ENCODE measurements around the gene CDH23.

Gene CDH23

DNA sequence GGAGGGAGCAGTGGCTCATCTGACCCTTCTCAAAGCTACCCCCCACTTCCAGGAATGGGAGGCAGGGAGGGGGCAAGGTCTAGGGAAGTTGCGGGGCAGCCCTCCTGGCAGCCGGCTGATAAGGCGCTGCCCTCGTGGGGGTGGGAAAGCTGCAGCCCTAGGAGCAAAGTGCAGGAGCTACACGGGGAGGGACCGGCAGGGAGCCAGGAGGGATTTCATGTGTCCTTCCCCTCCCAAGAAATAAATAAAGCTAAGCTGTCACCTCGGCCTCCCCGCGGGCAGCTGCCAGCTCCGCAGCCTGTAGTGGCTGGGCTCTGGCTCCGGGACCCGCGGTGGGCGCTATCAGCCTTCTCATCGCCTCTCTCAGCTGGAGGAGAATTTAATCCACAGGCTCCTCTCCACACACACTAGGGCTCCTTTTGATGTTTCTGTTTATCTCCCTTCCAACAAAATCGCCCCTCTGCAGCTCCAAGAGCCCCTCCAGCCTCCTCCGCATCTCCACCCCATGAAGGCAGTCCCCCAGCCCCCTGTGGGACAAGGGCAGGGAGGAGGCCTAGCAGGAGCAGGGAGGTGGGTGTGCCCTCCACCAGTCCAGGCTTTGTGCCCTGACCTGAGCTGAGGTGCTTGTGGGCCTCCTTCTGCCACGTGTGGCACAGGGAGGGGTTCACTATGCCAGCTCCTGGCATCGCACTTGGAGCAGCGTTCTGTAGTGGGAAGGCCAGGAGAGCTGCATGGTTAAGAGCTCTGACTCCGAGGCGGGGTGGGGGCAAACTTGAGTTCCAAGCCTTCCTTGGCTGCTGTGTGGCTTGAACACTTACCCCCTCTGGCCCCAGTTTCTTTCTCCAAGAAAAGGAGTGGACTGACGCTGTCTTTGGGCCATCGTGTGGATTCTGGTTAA lies 242.4 kb downstream of the CDH23 start:
- TF ChIP-seq, protein P1, sequence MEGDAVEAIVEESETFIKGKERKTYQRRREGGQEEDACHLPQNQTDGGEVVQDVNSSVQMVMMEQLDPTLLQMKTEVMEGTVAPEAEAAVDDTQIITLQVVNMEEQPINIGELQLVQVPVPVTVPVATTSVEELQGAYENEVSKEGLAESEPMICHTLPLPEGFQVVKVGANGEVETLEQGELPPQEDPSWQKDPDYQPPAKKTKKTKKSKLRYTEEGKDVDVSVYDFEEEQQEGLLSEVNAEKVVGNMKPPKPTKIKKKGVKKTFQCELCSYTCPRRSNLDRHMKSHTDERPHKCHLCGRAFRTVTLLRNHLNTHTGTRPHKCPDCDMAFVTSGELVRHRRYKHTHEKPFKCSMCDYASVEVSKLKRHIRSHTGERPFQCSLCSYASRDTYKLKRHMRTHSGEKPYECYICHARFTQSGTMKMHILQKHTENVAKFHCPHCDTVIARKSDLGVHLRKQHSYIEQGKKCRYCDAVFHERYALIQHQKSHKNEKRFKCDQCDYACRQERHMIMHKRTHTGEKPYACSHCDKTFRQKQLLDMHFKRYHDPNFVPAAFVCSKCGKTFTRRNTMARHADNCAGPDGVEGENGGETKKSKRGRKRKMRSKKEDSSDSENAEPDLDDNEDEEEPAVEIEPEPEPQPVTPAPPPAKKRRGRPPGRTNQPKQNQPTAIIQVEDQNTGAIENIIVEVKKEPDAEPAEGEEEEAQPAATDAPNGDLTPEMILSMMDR (IDR thresholded peaks at IDR 0.05), result no peak
- Mint-ChIP-seq H3K4me3 (peak overlapping the region; percentile 23), H3K27me3 (ENCODE audit: low read depth, poor library complexity) (peaks cover 46% of the 10 kb centered on the region), H3K27ac (peak overlapping the region; percentile 59), H3K4me1 (peaks cover 53% of the 10 kb centered on the region), H3K36me3 (ENCODE audit: low read depth) (no peaks in the 10 kb centered on the region), H3K9me3 (no peaks in the 10 kb centered on the region)
- peak; percentile 64 for DNase-seq

DNA sequence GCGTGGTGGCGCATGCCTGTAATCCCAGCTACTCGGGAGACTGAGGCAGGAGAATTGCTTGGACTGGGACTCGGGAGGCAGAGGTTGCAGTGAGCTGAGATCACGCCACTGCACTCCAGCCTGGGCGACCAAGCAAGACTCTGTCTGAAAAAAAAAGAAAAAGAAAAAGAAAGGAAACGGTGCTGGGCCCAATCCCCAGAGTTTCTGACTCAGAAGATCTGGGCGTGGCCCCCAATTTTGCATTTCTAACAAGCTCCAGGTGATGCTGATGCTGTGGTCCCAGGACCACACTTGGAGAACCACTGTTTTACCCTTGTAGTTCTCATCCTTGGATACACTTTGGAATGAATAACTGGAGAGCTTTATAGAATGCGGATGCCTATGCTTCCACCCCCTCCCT lies 243.9 kb downstream of the CDH23 start:
- no peak overlapping the region for H3K27ac Mint-ChIP-seq
- TF ChIP-seq, protein P1 (IDR thresholded peaks at IDR 0.05), result no peak
- H3K27me3 Mint-ChIP-seq (ENCODE audit: low read depth, poor library complexity), result peaks cover 46% of the 10 kb centered on the region
- peaks cover 39% of the 10 kb centered on the region for H3K4me1 Mint-ChIP-seq
- H3K9me3 Mint-ChIP-seq, result no peaks in the 10 kb centered on the region
- no peaks in the 10 kb centered on the region for H3K36me3 Mint-ChIP-seq (ENCODE audit: low read depth)
- no peak for DNase-seq
- no peak overlapping the region for H3K4me3 Mint-ChIP-seq

DNA sequence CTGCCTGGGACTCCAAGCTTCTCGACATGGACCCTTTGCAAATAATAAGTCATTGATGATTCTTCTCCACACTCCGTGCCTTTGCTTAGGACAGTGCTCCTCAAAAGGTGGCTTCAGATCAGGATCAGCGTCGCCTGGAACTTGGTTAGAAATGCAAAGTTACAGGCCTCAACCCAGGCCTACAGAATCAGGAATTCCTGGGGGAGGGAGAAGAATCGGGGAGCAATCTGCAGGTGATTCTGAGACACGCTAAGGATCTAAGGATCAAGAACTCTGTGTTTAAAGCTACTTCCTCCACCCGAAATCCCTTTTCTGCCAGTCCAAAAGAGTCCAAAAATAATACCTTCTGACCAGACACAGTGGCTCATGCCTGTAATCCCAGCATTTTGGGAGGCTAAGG lies 244.7 kb downstream of the CDH23 start:
- peaks cover 42% of the 10 kb centered on the region for H3K27me3 Mint-ChIP-seq (ENCODE audit: low read depth, poor library complexity)
- H3K4me3 Mint-ChIP-seq, result no peak overlapping the region
- H3K9me3 Mint-ChIP-seq, result no peaks in the 10 kb centered on the region
- DNase-seq, result no peak
- TF ChIP-seq, protein P1 (IDR thresholded peaks at IDR 0.05), result no peak
- H3K36me3 Mint-ChIP-seq (ENCODE audit: low read depth), result no peaks in the 10 kb centered on the region
- H3K27ac Mint-ChIP-seq, result no peak overlapping the region
- H3K4me1 Mint-ChIP-seq, result peaks cover 39% of the 10 kb centered on the region

DNA sequence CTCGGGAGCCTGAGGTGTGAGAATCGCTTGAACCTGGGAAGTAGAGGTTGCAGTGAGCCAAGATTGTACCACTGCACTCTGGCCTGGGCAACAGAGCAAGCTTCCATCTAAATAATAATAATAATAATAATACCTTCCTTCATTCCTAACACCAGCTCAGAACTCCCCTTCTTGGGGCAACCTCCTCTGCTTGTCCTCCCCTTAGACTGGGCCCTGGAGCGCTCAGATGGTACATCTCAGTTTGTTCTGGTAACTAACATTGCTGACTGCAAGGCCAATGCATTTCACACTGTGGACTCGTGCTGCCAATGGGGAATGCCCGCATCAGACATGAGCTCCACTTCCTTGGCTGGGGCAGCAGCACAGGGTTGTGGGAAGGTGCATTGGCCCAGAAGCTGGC lies 245.3 kb downstream of the CDH23 start:
- Mint-ChIP-seq H3K4me1 (peaks cover 39% of the 10 kb centered on the region), H3K4me3 (no peak overlapping the region)
- TF ChIP-seq, protein P1 (IDR thresholded peaks at IDR 0.05), result no peak

DNA sequence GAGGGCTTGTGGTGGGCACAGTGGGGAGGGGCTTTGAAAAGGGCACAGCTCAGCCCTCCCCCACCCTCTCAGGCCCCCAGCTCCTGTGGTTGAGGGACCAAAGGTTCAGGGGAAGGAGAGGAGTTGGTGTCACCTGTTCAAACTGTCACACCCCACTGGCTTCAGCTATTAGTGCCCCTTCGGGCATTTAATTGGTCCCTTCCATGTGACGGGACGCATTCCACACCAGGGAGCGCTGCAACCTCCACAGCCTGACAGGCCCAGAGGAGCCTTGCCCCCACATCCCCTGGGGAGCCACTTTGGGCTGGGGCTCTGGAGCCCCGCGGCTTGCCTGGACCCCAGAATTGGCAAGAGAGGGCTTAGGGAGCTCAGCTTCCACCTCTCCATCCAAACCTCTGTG lies 247.2 kb downstream of the CDH23 start:
- TF ChIP-seq, protein P1 (IDR thresholded peaks at IDR 0.05), result no peak
- peaks cover 39% of the 10 kb centered on the region for H3K27me3 Mint-ChIP-seq (ENCODE audit: low read depth, poor library complexity)
- H3K27ac Mint-ChIP-seq, result no peak overlapping the region
- peaks cover 39% of the 10 kb centered on the region for H3K4me1 Mint-ChIP-seq
- peak; percentile 33 for DNase-seq
- no peaks in the 10 kb centered on the region for H3K9me3 Mint-ChIP-seq
- no peaks in the 10 kb centered on the region for H3K36me3 Mint-ChIP-seq (ENCODE audit: low read depth)
- H3K4me3 Mint-ChIP-seq, result no peak overlapping the region

More for the DNA sequence above, 245.3 kb downstream of the CDH23 start:
- Mint-ChIP-seq H3K36me3 (ENCODE audit: low read depth) (no peaks in the 10 kb centered on the region), H3K27ac (no peak overlapping the region), H3K27me3 (ENCODE audit: low read depth, poor library complexity) (peaks cover 39% of the 10 kb centered on the region), H3K9me3 (no peaks in the 10 kb centered on the region)
- DNase-seq, result no peak
